Mesendoderm (in vitro differentiated cells): ENCODE data around the gene PCDHB4.
A peak's percentile ranks its signal among the peaks of the same experiment; 100 is the strongest.
"Not testable (repeated sequence)": the region's sequence is repeated elsewhere in the genome, so short reads cannot be mapped to it uniquely, and the experiment has no call there.

Experiments
- DNase-seq: peaks from one replicate; pipeline ENCODE4 v3.0.0; 2013
- H2AK5ac ChIP-seq: 2 replicates; pipeline ENCODE4 v1.6.1; 2013; ENCODE audit warnings: low read length, inconsistent platforms
- H2BK120ac ChIP-seq: 2 replicates; pipeline ENCODE4 v1.6.1; 2013; ENCODE audit warnings: low read depth, mild to moderate bottlenecking, low read length, moderate library complexity, mixed read lengths
- H2BK15ac ChIP-seq: replicated peaks from 2 replicates; pipeline ENCODE4 v1.6.1; 2013; ENCODE audit warnings: low read depth, mild to moderate bottlenecking, moderate library complexity
- H2BK5ac ChIP-seq: 2 replicates; pipeline ENCODE4 v1.6.1; 2013; ENCODE audit warnings: low read length, inconsistent platforms
- H3K18ac ChIP-seq: 2 replicates; pipeline ENCODE4 v1.6.1; 2013; ENCODE audit warnings: mild to moderate bottlenecking, low read length, mixed read lengths
- H3K23ac ChIP-seq: one replicate; pipeline ENCODE4 v1.6.1; 2013; ENCODE audit warnings: low read length
- H3K27ac ChIP-seq: 2 replicates; pipeline ENCODE4 v1.5.1; 2013; ENCODE audit warnings: low read depth, mild to moderate bottlenecking, inconsistent platforms, low read length, moderate library complexity
- H3K27me3 ChIP-seq: 2 replicates; pipeline ENCODE4 v1.6.1; 2013; ENCODE audit warnings: low read length, control low read depth, mild to moderate bottlenecking, inconsistent platforms; ENCODE audit not compliant: insufficient read depth, poor library complexity
- H3K36me3 ChIP-seq: 2 replicates; pipeline ENCODE4 v1.6.1; 2013; ENCODE audit warnings: low read length, inconsistent platforms; ENCODE audit not compliant: control insufficient read depth, insufficient read depth
- H3K4ac ChIP-seq: one replicate; pipeline ENCODE4 v1.6.1; 2013; ENCODE audit warnings: low read depth, mild to moderate bottlenecking, low read length, moderate library complexity
- H3K4me1 ChIP-seq: 2 replicates; pipeline ENCODE4 v1.6.1; 2013; ENCODE audit warnings: low read depth, low read length, inconsistent platforms; ENCODE audit not compliant: control insufficient read depth
- H3K4me2 ChIP-seq: 2 replicates; pipeline ENCODE4 v1.6.1; 2013; ENCODE audit warnings: low read length
- H3K4me3 ChIP-seq: 2 replicates; pipeline ENCODE4 v1.5.1; 2013; ENCODE audit warnings: mild to moderate bottlenecking, low read length
- H3K56ac ChIP-seq: one replicate; pipeline ENCODE4 v1.6.1; 2013; ENCODE audit warnings: low read length
- H3K79me1 ChIP-seq: 2 replicates; pipeline ENCODE4 v1.6.1; 2013; ENCODE audit warnings: low read length, inconsistent platforms
- H3K79me2 ChIP-seq: 2 replicates; pipeline ENCODE4 v1.6.1; 2013; ENCODE audit warnings: mild to moderate bottlenecking, low read length; ENCODE audit not compliant: control insufficient read depth, insufficient read depth
- H3K9ac ChIP-seq: 2 replicates; pipeline ENCODE4 v1.6.1; 2013; ENCODE audit warnings: low read length, inconsistent platforms
- H4K5ac ChIP-seq: one replicate; pipeline ENCODE4 v1.6.1; 2013; ENCODE audit warnings: low read length
- H4K8ac ChIP-seq: one replicate; pipeline ENCODE4 v1.6.1; 2013; ENCODE audit warnings: low read depth, mild to moderate bottlenecking, control low read depth, low read length, moderate library complexity
- WGBS: extraction: QIAGEN DNeasy Blood & Tissue Kit; methylation state at CpG from one replicate; pipeline ENCODE4 v1.1.7; 2013; ENCODE audit warnings: low lambda C conversion rate, missing lambda C conversion rate; ENCODE audit not compliant: insufficient coverage; ENCODE audit errors: extremely low coverage; 5-methylcytosine and 5-hydroxymethylcytosine counted together

PCDHB4 gene

DNA sequence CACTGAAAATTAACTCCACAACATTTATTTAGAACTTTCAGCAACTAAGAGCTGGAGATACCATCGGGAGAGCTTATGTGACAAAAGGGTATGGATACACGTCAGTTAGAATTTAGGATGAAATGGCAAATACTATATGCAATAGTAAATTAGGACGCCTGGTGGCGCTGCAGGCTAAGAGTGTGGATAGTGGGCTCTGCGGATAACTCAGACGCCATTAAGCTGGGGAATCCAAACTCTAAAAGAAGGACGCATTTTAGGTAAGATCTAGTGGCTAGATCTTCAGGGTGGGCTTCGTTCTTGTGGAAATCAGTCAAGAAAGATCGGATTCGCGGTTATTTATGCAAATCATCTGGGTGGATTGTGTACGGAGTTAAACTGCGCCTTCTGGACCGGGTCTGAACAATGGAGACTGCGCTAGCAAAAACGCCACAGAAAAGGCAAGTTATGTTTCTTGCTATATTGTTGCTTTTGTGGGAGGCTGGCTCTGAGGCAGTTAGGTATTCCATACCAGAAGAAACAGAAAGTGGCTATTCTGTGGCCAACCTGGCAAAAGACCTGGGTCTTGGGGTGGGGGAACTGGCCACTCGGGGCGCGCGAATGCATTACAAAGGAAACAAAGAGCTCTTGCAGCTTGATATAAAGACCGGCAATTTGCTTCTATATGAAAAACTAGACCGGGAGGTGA, 13.6 kb downstream of the PCDHB4 start, which contains the start of gene PCDHB5:
Gene PCDHB5 (plus strand): TSS at position 177 of the 688 bp plus-strand sequence. CDS start 229 bp downstream, at position 406.
- H3K4me3 ChIP-seq: peak within 1 kb of the TSS; percentile 42

DNA sequence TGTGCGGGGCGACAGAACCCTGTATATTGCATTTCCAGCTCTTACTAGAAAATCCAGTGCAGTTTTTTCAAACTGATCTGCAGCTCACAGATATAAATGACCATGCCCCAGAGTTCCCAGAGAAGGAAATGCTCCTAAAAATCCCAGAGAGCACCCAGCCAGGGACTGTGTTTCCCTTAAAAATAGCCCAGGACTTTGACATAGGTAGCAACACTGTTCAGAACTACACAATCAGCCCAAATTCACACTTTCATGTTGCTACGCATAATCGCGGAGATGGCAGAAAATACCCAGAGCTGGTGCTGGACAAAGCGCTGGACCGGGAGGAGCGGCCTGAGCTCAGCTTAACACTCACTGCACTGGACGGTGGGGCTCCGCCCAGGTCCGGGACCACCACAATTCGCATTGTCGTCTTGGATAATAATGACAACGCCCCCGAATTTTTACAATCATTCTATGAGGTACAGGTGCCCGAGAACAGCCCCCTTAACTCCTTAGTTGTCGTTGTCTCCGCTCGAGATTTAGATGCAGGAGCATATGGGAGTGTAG, 14.2 kb downstream of the PCDHB4 start:
- Histone ChIP-seq H4K5ac (no peak overlapping the region), H3K4me1 (no peaks in the 10 kb centered on the region), H3K23ac (no peak overlapping the region), H3K36me3 (no peaks in the 10 kb centered on the region), H3K4me3 (peak overlapping the region; percentile 42), H2BK5ac (no peak overlapping the region), H3K56ac (peak overlapping the region; percentile 47), H3K4ac (no peak overlapping the region), H3K79me1 (no peaks in the 10 kb centered on the region), H3K27me3 (no peaks in the 10 kb centered on the region), H3K4me2 (no peak overlapping the region), H4K8ac (no peak overlapping the region), H2BK15ac (no peak overlapping the region), H3K27ac (no peak overlapping the region), H2BK120ac (no peak overlapping the region), H2AK5ac (no peak overlapping the region), H3K18ac (no peak overlapping the region), H3K9ac (peak overlapping the region; percentile 56), H3K79me2 (no peaks in the 10 kb centered on the region)
- WGBS: no CpG with 5 or more reads among the region's 19 CpGs
- no peak for DNase-seq

More for the DNA sequence above, 13.6 kb downstream of the PCDHB4 start, which contains the start of gene PCDHB5:
- Histone ChIP-seq H3K4me2 (no peak within 1 kb of the TSS), H3K79me1 (no peaks in the 10 kb centered on the region), H2BK120ac (no peak within 1 kb of the TSS), H3K79me2 (no peaks in the 10 kb centered on the region), H4K5ac (no peak within 1 kb of the TSS), H3K9ac (peak within 1 kb of the TSS; percentile 56), H2AK5ac (no peak within 1 kb of the TSS), H2BK5ac (no peak within 1 kb of the TSS), H4K8ac (peak within 1 kb of the TSS; percentile 28), H3K56ac (peak within 1 kb of the TSS; percentile 47), H3K36me3 (no peaks in the 10 kb centered on the region), H3K23ac (no peak within 1 kb of the TSS), H3K4me1 (no peaks in the 10 kb centered on the region), H3K27me3 (no peaks in the 10 kb centered on the region), H3K4ac (no peak within 1 kb of the TSS), H3K18ac (no peak within 1 kb of the TSS), H3K27ac (no peak within 1 kb of the TSS), H2BK15ac (no peak within 1 kb of the TSS)
- no CpG with 5 or more reads among the region's 22 CpGs for WGBS
- peak; percentile 76 for DNase-seq

DNA sequence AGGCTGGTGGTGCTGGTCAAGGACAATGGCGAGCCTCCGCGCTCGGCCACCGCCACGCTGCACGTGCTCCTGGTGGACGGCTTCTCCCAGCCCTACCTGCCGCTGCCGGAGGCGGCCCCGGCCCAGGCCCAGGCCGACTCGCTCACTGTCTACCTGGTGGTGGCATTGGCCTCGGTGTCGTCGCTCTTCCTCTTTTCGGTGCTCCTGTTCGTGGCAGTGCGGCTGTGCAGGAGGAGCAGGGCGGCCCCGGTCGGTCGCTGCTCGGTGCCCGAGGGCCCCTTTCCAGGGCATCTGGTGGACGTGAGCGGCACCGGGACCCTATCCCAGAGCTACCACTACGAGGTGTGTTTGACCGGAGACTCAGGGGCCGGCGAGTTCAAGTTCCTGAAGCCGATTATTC, 15.7 kb downstream of the PCDHB4 start:
- not testable (repeated sequence) for H4K5ac ChIP-seq, H3K23ac ChIP-seq, H3K79me2 ChIP-seq, H3K4me2 ChIP-seq, H3K18ac ChIP-seq, H3K4me3 ChIP-seq, H2BK5ac ChIP-seq, H3K36me3 ChIP-seq, H2BK15ac ChIP-seq, H2AK5ac ChIP-seq, H2BK120ac ChIP-seq, DNase-seq, H4K8ac ChIP-seq, H3K27me3 ChIP-seq, H3K27ac ChIP-seq, H3K56ac ChIP-seq, H3K4me1 ChIP-seq, H3K79me1 ChIP-seq, H3K9ac ChIP-seq, H3K4ac ChIP-seq
- WGBS: no CpG with 5 or more reads among the region's 34 CpGs

DNA sequence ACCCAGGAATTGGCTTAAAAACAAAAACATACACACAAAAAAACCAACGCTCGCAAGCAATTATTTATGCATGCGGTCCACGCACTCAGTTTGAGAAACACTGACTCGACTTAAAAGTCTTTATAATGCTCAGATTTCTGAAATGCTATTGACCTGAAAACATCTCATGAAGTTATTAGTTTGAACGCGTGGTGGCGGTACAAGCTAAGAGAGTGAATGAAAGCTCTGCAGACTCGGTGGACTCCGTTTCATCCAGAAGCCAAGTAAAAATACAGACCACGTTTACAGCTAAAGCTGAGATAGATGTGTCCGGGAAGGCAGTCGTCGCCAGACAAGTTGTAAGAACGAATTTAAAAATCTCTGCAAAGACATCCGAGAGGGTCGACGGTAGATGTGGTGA, 28.2 kb downstream of the PCDHB4 start, which contains the start of gene PCDHB6:
Gene PCDHB6 (plus strand): TSS at position 246 of the 400 bp plus-strand sequence. CDS start 201 bp downstream, outside the sequence.
- no CpG with 5 or more reads among the region's 18 CpGs for WGBS
- Histone ChIP-seq H3K56ac (no peak within 1 kb of the TSS), H3K4me1 (no peaks in the 10 kb centered on the region), H3K79me2 (no peaks in the 10 kb centered on the region), H3K79me1 (no peaks in the 10 kb centered on the region), H3K4me2 (no peak within 1 kb of the TSS), H3K27me3 (no peaks in the 10 kb centered on the region), H4K5ac (no peak within 1 kb of the TSS), H2BK120ac (no peak within 1 kb of the TSS), H2AK5ac (no peak within 1 kb of the TSS), H3K36me3 (no peaks in the 10 kb centered on the region), H4K8ac (no peak within 1 kb of the TSS), H3K18ac (no peak within 1 kb of the TSS), H3K4ac (no peak within 1 kb of the TSS), H2BK15ac (no peak within 1 kb of the TSS), H3K27ac (no peak within 1 kb of the TSS), H3K9ac (no peak within 1 kb of the TSS), H3K4me3 (no peak within 1 kb of the TSS), H3K23ac (no peak within 1 kb of the TSS), H2BK5ac (no peak within 1 kb of the TSS)
- peak; percentile 38 for DNase-seq

GRCh38 chr5:141150224-141150992, 28.8 kb downstream of the PCDHB4 start:
- no peak overlapping the region for H3K4me3 ChIP-seq
- no peak overlapping the region for H2BK5ac ChIP-seq
- H3K79me2 ChIP-seq: no peaks in the 10 kb centered on the region
- H3K79me1 ChIP-seq: no peaks in the 10 kb centered on the region
- no peak overlapping the region for H3K56ac ChIP-seq
- H2AK5ac ChIP-seq: no peak overlapping the region
- no CpG with 5 or more reads among the region's 33 CpGs for WGBS
- no peak overlapping the region for H2BK120ac ChIP-seq
- H2BK15ac ChIP-seq: no peak overlapping the region
- no peaks in the 10 kb centered on the region for H3K4me1 ChIP-seq
- no peak overlapping the region for H3K27ac ChIP-seq
- no peak overlapping the region for H4K8ac ChIP-seq
- no peak overlapping the region for H4K5ac ChIP-seq
- H3K27me3 ChIP-seq: no peaks in the 10 kb centered on the region
- no peak overlapping the region for H3K4me2 ChIP-seq
- H3K4ac ChIP-seq: no peak overlapping the region
- H3K23ac ChIP-seq: no peak overlapping the region
- no peak overlapping the region for H3K9ac ChIP-seq
- DNase-seq: no peak
- H3K18ac ChIP-seq: no peak overlapping the region
- no peaks in the 10 kb centered on the region for H3K36me3 ChIP-seq
